Osteoblast (primary cell): ENCODE measurements around the gene MED23. TPM values are rescaled to one million over a fixed set of nuclear protein-coding genes. Genes with fewer than 3 reads are reported as not detected.

Source experiments
- DNase-seq: peaks from one replicate; pipeline ENCODE4 v3.0.0; 2011; ENCODE audit warnings: low spot score, mixed read lengths; ENCODE audit not compliant: insufficient read length; ENCODE audit errors: missing footprints
- H2AFZ ChIP-seq: 2 replicates; pipeline ENCODE4 v1.6.0; 2011; ENCODE audit warnings: mild to moderate bottlenecking, low read length
- H3K27ac ChIP-seq: 2 replicates; pipeline ENCODE4 v1.5.1; 2011; ENCODE audit warnings: mild to moderate bottlenecking, low read depth, low read length, moderate library complexity
- H3K27me3 ChIP-seq: 2 replicates; pipeline ENCODE4 v1.6.0; 2012; ENCODE audit warnings: mild to moderate bottlenecking, control low read depth, inconsistent platforms, low read length, moderate library complexity; ENCODE audit not compliant: insufficient read depth
- H3K36me3 ChIP-seq: 2 replicates; pipeline ENCODE4 v1.5.1; 2011; ENCODE audit warnings: mild to moderate bottlenecking, low read length, control low read depth, moderate library complexity; ENCODE audit not compliant: insufficient read depth
- H3K4me1 ChIP-seq: 2 replicates; pipeline ENCODE4 v1.5.1; 2011; ENCODE audit warnings: mild to moderate bottlenecking, low read length, control low read depth, moderate library complexity; ENCODE audit not compliant: insufficient read depth
- H3K4me2 ChIP-seq: 2 replicates; pipeline ENCODE4 v1.6.0; 2011; ENCODE audit warnings: mild to moderate bottlenecking, low read length; ENCODE audit not compliant: insufficient read depth
- H3K4me3 ChIP-seq: fragments of 200-600 bp; sonication (generic); 3 replicates; pipeline ENCODE4 v1.5.1; 2012; ENCODE audit warnings: mild to moderate bottlenecking, low read length, inconsistent platforms; ENCODE audit not compliant: insufficient read depth
- H3K79me2 ChIP-seq: 2 replicates; pipeline ENCODE4 v1.6.0; 2012; ENCODE audit warnings: mild to moderate bottlenecking, low read length, control low read depth, inconsistent platforms; ENCODE audit not compliant: insufficient read depth
- H3K9me3 ChIP-seq: 2 replicates; pipeline ENCODE4 v1.5.1; 2011; ENCODE audit warnings: low read depth, low read length, control low read depth
- H4K20me1 ChIP-seq: 2 replicates; pipeline ENCODE4 v1.6.0; 2012; ENCODE audit warnings: mild to moderate bottlenecking, low read length, control low read depth; ENCODE audit not compliant: insufficient read depth
- total RNA-seq: library from RNA; depleted of rRNA; stranded (reverse); fragments of >200 nt; gene quantifications from 2 replicates; pipeline ENCODE4 v1.2.3, GENCODE V29; 2012
- TF ChIP-seq, protein P1 (sequence below): IDR thresholded peaks from 2 replicates; pipeline ENCODE4 v1.5.1; 2011; ENCODE audit warnings: mild to moderate bottlenecking, low read depth, low read length, moderate library complexity; ENCODE audit errors: extremely low read depth

Gene MED23
- total RNA-seq, 1 donor = 34.0 TPM

DNA sequence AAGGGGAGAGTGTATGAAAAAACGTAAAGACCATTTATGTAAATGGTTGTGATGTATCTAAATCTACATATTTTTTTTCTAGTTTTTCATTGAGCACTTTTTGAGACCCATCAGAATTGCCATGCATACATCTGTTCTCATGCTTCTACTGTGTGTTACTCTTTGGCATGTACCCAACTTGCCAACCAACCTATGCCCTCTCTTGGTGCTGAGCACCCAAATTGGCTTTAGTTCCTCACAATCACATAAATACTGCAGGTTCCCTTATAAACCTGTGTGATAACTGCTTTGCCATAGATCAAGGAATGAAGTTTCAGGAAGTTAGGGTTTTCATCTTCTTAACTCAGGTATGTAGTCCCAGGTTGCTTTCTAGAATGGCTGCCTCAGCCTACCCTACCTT is 16.9 kb upstream of the MED23 start:
- H2AFZ ChIP-seq = no peak overlapping the region
- H3K4me3 ChIP-seq = no peak overlapping the region
- H3K27ac ChIP-seq = no peak overlapping the region
- H3K9me3 ChIP-seq = no peaks in the 10 kb centered on the region
- no peak overlapping the region for H3K4me2 ChIP-seq
- H3K79me2 ChIP-seq = no peaks in the 10 kb centered on the region
- no peak for DNase-seq
- TF ChIP-seq, protein P1, sequence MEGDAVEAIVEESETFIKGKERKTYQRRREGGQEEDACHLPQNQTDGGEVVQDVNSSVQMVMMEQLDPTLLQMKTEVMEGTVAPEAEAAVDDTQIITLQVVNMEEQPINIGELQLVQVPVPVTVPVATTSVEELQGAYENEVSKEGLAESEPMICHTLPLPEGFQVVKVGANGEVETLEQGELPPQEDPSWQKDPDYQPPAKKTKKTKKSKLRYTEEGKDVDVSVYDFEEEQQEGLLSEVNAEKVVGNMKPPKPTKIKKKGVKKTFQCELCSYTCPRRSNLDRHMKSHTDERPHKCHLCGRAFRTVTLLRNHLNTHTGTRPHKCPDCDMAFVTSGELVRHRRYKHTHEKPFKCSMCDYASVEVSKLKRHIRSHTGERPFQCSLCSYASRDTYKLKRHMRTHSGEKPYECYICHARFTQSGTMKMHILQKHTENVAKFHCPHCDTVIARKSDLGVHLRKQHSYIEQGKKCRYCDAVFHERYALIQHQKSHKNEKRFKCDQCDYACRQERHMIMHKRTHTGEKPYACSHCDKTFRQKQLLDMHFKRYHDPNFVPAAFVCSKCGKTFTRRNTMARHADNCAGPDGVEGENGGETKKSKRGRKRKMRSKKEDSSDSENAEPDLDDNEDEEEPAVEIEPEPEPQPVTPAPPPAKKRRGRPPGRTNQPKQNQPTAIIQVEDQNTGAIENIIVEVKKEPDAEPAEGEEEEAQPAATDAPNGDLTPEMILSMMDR = no peak
- H3K4me1 ChIP-seq = no peaks in the 10 kb centered on the region
- peaks cover 6% of the 10 kb centered on the region for H3K27me3 ChIP-seq
- no peaks in the 10 kb centered on the region for H3K36me3 ChIP-seq
- H4K20me1 ChIP-seq = no peaks in the 10 kb centered on the region

DNA sequence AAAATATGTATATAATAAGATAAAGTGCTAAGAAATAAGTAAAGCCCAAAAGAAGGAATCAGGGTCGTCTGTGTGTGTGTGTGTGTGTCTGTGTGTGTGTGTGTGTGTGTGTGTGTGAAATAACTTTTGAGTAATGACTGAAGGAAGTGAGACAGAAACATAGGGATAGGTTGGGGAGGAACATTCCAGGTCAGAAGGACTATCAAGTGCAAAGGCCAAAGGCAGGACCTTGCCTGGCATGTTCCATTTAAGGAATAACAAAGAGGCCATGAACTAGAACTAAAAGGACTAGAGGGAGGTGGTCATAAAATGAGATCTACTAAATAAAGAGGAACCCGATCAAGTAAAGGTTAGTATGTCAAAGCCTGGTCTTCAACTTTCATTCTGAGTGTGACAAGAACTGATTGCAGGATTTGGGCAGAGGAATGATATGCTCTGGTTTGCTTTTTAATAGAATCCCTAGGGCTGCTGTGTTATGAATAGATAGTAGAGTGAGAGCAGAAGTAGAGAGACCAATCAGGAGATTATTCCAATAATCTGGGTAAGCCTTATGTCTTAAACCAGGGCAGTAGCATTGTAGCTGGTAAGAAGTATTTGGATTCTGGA is 15.9 kb upstream of the MED23 start:
- Histone ChIP-seq H2AFZ (no peak overlapping the region), H3K4me2 (no peak overlapping the region), H3K4me1 (no peaks in the 10 kb centered on the region), H4K20me1 (no peaks in the 10 kb centered on the region), H3K9me3 (no peaks in the 10 kb centered on the region), H3K36me3 (no peaks in the 10 kb centered on the region), H3K4me3 (no peak overlapping the region), H3K27me3 (peaks cover 6% of the 10 kb centered on the region), H3K27ac (no peak overlapping the region), H3K79me2 (no peaks in the 10 kb centered on the region)
- TF ChIP-seq, protein P1 = no peak
- DNase-seq = no peak

DNA sequence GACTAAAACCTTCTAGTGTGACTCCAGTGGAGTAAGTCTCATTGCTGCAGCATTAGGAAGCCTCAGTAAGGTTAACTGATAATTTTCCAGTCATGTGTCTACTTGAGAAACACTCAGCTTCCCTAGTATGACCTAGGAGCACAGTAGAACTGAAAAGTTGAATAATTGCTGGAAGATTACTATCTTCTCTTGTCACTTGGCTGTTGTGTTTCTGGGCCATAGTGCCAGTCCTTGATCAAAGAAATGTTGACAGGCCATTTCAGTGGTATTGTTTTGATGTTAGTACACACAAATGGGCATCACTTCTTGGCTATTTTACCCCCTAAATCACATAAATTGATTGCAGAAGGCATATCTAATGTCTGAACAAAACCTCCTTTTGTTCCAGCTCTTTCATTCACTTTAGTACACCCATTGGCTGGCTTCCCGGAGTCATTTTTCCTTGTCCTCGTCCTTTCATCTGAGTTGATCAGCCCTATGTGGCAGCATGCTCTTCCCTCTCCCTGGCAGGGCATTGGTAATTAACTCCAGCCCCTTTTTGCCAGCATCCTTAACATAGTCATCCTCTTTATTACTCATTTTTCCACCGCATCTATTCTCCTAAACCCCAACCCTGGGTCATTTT is 15.1 kb upstream of the MED23 start:
- DNase-seq = no peak
- TF ChIP-seq, protein P1 = no peak
- H4K20me1 ChIP-seq = no peaks in the 10 kb centered on the region

DNA sequence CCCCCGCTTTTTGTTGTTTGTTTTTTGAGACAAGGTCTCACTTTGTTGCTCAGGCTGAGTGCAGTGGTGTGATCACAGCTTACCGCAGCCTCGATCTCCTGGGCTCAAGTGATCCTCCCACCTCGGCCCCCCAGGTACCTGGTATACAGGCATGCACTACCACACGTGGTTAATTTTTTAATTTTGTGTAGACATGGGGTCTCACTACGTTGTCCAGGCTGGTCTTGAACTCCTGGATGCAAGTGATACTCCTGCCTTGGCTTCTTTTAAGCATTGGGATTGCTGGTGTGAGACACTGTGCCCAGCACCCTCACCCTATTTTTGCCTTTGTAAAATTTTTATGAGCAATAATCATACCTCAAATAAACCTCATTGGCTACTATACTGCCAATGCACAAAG is 14.5 kb upstream of the MED23 start:
- Histone ChIP-seq H3K4me1 (no peaks in the 10 kb centered on the region), H3K27me3 (peaks cover 6% of the 10 kb centered on the region), H3K27ac (no peak overlapping the region), H3K4me2 (no peak overlapping the region), H4K20me1 (no peaks in the 10 kb centered on the region), H3K4me3 (no peak overlapping the region), H2AFZ (no peak overlapping the region), H3K9me3 (no peaks in the 10 kb centered on the region), H3K36me3 (no peaks in the 10 kb centered on the region), H3K79me2 (no peaks in the 10 kb centered on the region)
- TF ChIP-seq, protein P1 = no peak
- no peak for DNase-seq

More for the DNA sequence above, 15.1 kb upstream of the MED23 start:
- Histone ChIP-seq H3K9me3 (no peaks in the 10 kb centered on the region), H3K4me1 (no peaks in the 10 kb centered on the region), H3K4me2 (no peak overlapping the region), H3K27me3 (peaks cover 6% of the 10 kb centered on the region), H3K79me2 (no peaks in the 10 kb centered on the region), H3K4me3 (no peak overlapping the region), H2AFZ (no peak overlapping the region), H3K36me3 (no peaks in the 10 kb centered on the region), H3K27ac (no peak overlapping the region)
